IMR-90 (cell line): ENCODE data around the gene SOX6. TPM values are rescaled to one million over a fixed set of nuclear protein-coding genes. Genes with fewer than 3 reads are reported as not detected.

Experiments used
- ATAC-seq: fragments of 200-7000 bp; cut with Tn5 transposase; 2 replicates; pipeline ENCODE4 v1.9.1; 2020; ENCODE audit warnings: low read depth, mild to moderate bottlenecking, moderate library complexity
- BruUV-seq: library from RNA; stranded (reverse); fragments of 400-500 nt; replicated peaks from 2 replicates; lab custom pipeline; 2021; lab: Mats Ljungman, UMichigan
- CTCF ChIA-PET: fragments of 300-600 bp; formaldehyde crosslinking; extraction: SDS; loops from one replicate; lab custom pipeline; 2021; ENCODE audit warnings: antibody characterized with exemption; lab: Yijun Ruan, JAX
- POLR2A ChIA-PET: fragments of 300-600 bp; sonication (Branson Sonifier 250); formaldehyde crosslinking; loops from one replicate; lab custom pipeline; 2022; ENCODE audit warnings: antibody characterized with exemption; ENCODE audit not compliant: unreplicated experiment; lab: Charles Lee
- DNase-seq: peaks from one replicate; pipeline ENCODE4 v3.0.0; 2013
- H2AFZ ChIP-seq: replicated peaks from 2 replicates; pipeline ENCODE3; 2013; ENCODE audit warnings: low read length, mild to moderate bottlenecking; ENCODE audit not compliant: poor library complexity
- H2AK5ac ChIP-seq: 2 replicates; pipeline ENCODE4 v1.6.1; 2013; ENCODE audit warnings: low read depth, low read length, inconsistent platforms
- H2AK9ac ChIP-seq: replicated peaks from 2 replicates; pipeline ENCODE3; 2013; ENCODE audit warnings: mild to moderate bottlenecking, low read depth, low read length, moderate library complexity; ENCODE audit not compliant: poor library complexity
- H2BK120ac ChIP-seq: 2 replicates; pipeline ENCODE4 v1.6.1; 2013; ENCODE audit warnings: low read depth, low read length, inconsistent platforms
- H2BK15ac ChIP-seq: 3 replicates; pipeline ENCODE4 v1.6.1; 2013; ENCODE audit warnings: low read depth, low read length, inconsistent platforms
- H2BK20ac ChIP-seq: 2 replicates; pipeline ENCODE4 v1.6.1; 2013; ENCODE audit warnings: low read depth, mild to moderate bottlenecking, inconsistent platforms, low read length, moderate library complexity
- H2BK5ac ChIP-seq: 2 replicates; pipeline ENCODE4 v1.6.1; 2013; ENCODE audit warnings: mild to moderate bottlenecking, low read depth, low read length, inconsistent platforms; ENCODE audit not compliant: poor library complexity, severe bottlenecking
- H3K14ac ChIP-seq: replicated peaks from 2 replicates; pipeline ENCODE4 v1.6.1; 2013; ENCODE audit warnings: low read depth, low read length, inconsistent platforms
- H3K18ac ChIP-seq: 2 replicates; pipeline ENCODE4 v1.6.1; 2013; ENCODE audit warnings: low read depth, low read length, control low read depth
- H3K23ac ChIP-seq: 2 replicates; pipeline ENCODE4 v1.6.1; 2013; ENCODE audit warnings: low read depth, low read length, inconsistent platforms
- H3K27ac ChIP-seq: 2 replicates; pipeline ENCODE4 v1.5.1; 2013; ENCODE audit warnings: mild to moderate bottlenecking, control low read depth, low read length; ENCODE audit not compliant: insufficient read depth
- H3K27me3 ChIP-seq: 2 replicates; pipeline ENCODE4 v1.6.1; 2013; ENCODE audit warnings: low read length; ENCODE audit not compliant: control insufficient read depth, insufficient read depth
- H3K36me3 ChIP-seq: 2 replicates; pipeline ENCODE4 v1.6.1; 2013; ENCODE audit warnings: low read length, mixed read lengths; ENCODE audit not compliant: control insufficient read depth, insufficient read depth
- H3K4ac ChIP-seq: 2 replicates; pipeline ENCODE4 v1.6.1; 2013; ENCODE audit warnings: low read depth, low read length, inconsistent platforms
- H3K4me1 ChIP-seq: 2 replicates; pipeline ENCODE4 v1.6.1; 2013; ENCODE audit warnings: low read length, mixed read lengths; ENCODE audit not compliant: control insufficient read depth, insufficient read depth
- H3K4me2 ChIP-seq: 2 replicates; pipeline ENCODE4 v1.6.1; 2013; ENCODE audit warnings: low read depth, mild to moderate bottlenecking, control low read depth, low read length, moderate library complexity
- H3K4me3 ChIP-seq: 2 replicates; pipeline ENCODE4 v1.5.1; 2013; ENCODE audit warnings: low read depth, mild to moderate bottlenecking, control low read depth, low read length, moderate library complexity; ENCODE audit not compliant: insufficient read depth
- H3K56ac ChIP-seq: 2 replicates; pipeline ENCODE4 v1.6.1; 2013; ENCODE audit warnings: low read length, inconsistent platforms; ENCODE audit not compliant: insufficient read depth; ENCODE audit errors: extremely low read depth
- H3K79me1 ChIP-seq, 2 experiments: 2 replicates each; pipeline ENCODE4 v1.6.1; 2013; ENCODE audit warnings: low read length in 2 of 2, inconsistent platforms in 1 of 2, low read depth in 1 of 2
- H3K9ac ChIP-seq: 2 replicates; pipeline ENCODE4 v1.6.1; 2013; ENCODE audit warnings: low read depth, low read length, control low read depth
- H3K9me1 ChIP-seq: 2 replicates; pipeline ENCODE4 v1.6.1; 2013; ENCODE audit warnings: low read length, inconsistent platforms; ENCODE audit not compliant: insufficient read depth
- H3K9me3 ChIP-seq: 2 replicates; pipeline ENCODE4 v1.6.1; 2013; ENCODE audit warnings: low read length; ENCODE audit not compliant: control insufficient read depth, insufficient read depth
- H4K20me1 ChIP-seq: 2 replicates; pipeline ENCODE4 v1.6.1; 2013; ENCODE audit warnings: low read length, inconsistent platforms; ENCODE audit not compliant: insufficient read depth
- H4K5ac ChIP-seq: 2 replicates; pipeline ENCODE4 v1.6.1; 2013; ENCODE audit warnings: mild to moderate bottlenecking, low read depth, low read length, control low read depth
- H4K8ac ChIP-seq, 2 experiments: 2 replicates each; pipeline ENCODE4 v1.6.1; 2013; ENCODE audit warnings: low read depth in 2 of 2, low read length in 2 of 2, control low read depth in 1 of 2, inconsistent platforms in 1 of 2
- H4K91ac ChIP-seq: 2 replicates; pipeline ENCODE4 v1.6.1; 2013; ENCODE audit warnings: low read depth, low read length, inconsistent platforms; ENCODE audit not compliant: insufficient read depth
- BHLHE40 ChIP-seq: fragments of 150-350 bp; IDR thresholded peaks from 2 replicates; pipeline ENCODE4 v1.6.1; 2016; ENCODE audit warnings: mild to moderate bottlenecking, low read depth, low read length
- CEBPB ChIP-seq: IDR thresholded peaks from 2 replicates; pipeline ENCODE4 v1.6.1; 2012; ENCODE audit warnings: low read depth, low read length, improper control_type of control experiment
- MAFK ChIP-seq: IDR thresholded peaks from 2 replicates; pipeline ENCODE4 v1.6.1; 2012; ENCODE audit warnings: low read depth, low read length, improper control_type of control experiment
- MAZ ChIP-seq: IDR thresholded peaks from 2 replicates; pipeline ENCODE4 v1.6.1; 2012; ENCODE audit warnings: low read depth, mild to moderate bottlenecking, low read length, improper control_type of control experiment, moderate library complexity, borderline replicate concordance
- MXI1 ChIP-seq: IDR thresholded peaks from 2 replicates; pipeline ENCODE4 v1.6.1; 2012; ENCODE audit warnings: low read depth, mild to moderate bottlenecking, low read length, moderate library complexity, borderline replicate concordance
- NFE2L2 ChIP-seq: fragments of 150-350 bp; IDR thresholded peaks from 2 replicates; pipeline ENCODE4 v1.6.1; 2016; ENCODE audit warnings: low read depth, mild to moderate bottlenecking, low read length
- POLR2A ChIP-seq: IDR thresholded peaks from 2 replicates; pipeline ENCODE4 v1.6.1; 2012; ENCODE audit warnings: mild to moderate bottlenecking, low read depth, low read length
- RCOR1 ChIP-seq: IDR thresholded peaks from 2 replicates; pipeline ENCODE4 v1.6.1; 2012; ENCODE audit warnings: mild to moderate bottlenecking, low read length, improper control_type of control experiment; ENCODE audit not compliant: insufficient replicate concordance
- RFX5 ChIP-seq: IDR thresholded peaks from 2 replicates; pipeline ENCODE4 v1.8.0; 2012; ENCODE audit warnings: low read depth, mild to moderate bottlenecking, low read length, moderate library complexity
- SMC3 ChIP-seq: fragments of 150-350 bp; IDR thresholded peaks from 2 replicates; pipeline ENCODE4 v1.6.1; 2016; ENCODE audit warnings: low read depth, mild to moderate bottlenecking, antibody characterized with exemption, low read length, moderate library complexity
- USF2 ChIP-seq: fragments of 150-350 bp; IDR thresholded peaks from 2 replicates; pipeline ENCODE4 v1.6.1; 2017; ENCODE audit warnings: mild to moderate bottlenecking, antibody characterized with exemption, low read length, low read depth
- WGBS, 2 experiments: methylation state at CpG; one replicate each; pipeline versions ENCODE4 v1.1.5 to v1.1.7; 2013; ENCODE audit warnings: missing lambda C conversion rate in 2 of 2; ENCODE audit not compliant: insufficient read length in 1 of 2; ENCODE audit errors: extremely low coverage in 2 of 2; 5-methylcytosine and 5-hydroxymethylcytosine counted together
- dilution Hi-C: fragments of 300-500 bp; cut with HindIII; formaldehyde crosslinking; loops from one replicate; pipeline ENCODE4 v1.14.3; 2018; ENCODE audit warnings: low sequenced_read_pairs; ENCODE audit not compliant: unreplicated experiment
- in situ Hi-C: fragments of 300-500 bp; cut with MboI; formaldehyde crosslinking; loops from 3 replicates; pipeline ENCODE4 v1.14.3; 2019; ENCODE audit warnings: low sequenced_read_pairs, inconsistent platforms, mixed read lengths
- intact Hi-C: fragments of 100-400 bp; cut with micrococcal nuclease; formaldehyde crosslinking; loops from 2 replicates; pipeline ENCODE4 v1.10.0; 2022
- polyA plus RNA-seq, 3 experiments: library from polyadenylated mRNA; depleted of rRNA; stranded (reverse); fragments of >200 nt; gene quantifications; 2 replicates each; pipeline ENCODE4 v1.2.3, GENCODE V29; 2012; ENCODE audit warnings: low replicate concordance in 1 of 3
- total RNA-seq: library from RNA; depleted of rRNA; stranded (reverse); fragments of >200 nt; gene quantifications from 2 replicates; pipeline ENCODE4 v1.2.3, GENCODE V29; 2012
- TF ChIP-seq, protein P1 (sequence below): conservative IDR thresholded peaks from 2 replicates; pipeline ENCODE4 v1.5.1; 2012; ENCODE audit warnings: mild to moderate bottlenecking, low read depth, low read length, improper control_type of control experiment

Gene SOX6
- total and polyA plus RNA-seq, 2 of the 4 experiments (the other 2 are of a cell fraction) = 1.7 to 7.7 TPM

DNA sequence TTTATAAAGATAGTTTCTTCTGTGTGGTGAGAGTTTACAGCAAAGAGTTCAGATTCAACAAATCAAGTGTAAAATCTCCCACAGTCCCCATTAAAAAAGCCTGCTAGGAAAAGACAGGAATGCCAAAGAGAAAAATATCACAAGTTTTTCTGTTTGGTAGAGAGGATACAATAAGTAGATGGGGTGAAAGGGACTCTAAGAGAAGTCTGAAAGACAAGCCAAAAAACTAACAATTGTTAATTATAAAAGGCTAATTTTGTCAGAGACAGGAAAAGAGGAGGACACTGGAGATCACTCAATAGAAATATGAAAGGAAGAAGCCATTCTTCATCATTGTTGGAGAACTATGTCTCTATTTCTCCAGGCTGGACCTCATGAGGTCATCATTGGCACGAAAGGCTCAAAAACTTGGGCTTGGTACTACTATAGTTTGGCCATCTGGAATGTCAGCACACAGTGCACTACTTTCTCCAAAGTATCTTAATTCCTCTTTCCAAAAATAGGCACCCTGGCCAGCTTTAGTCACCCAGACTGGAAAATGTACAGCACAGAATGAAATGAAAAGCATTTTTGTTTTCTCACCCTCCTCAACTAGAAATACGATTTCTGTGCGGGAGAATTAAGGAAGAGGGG is 531 bp upstream of the SOX6 start:
- H2BK20ac ChIP-seq = no peak overlapping the region
- H3K9ac ChIP-seq = no peak overlapping the region
- no peak overlapping the region for H3K56ac ChIP-seq
- H3K9me3 ChIP-seq = no peaks in the 10 kb centered on the region
- H3K36me3 ChIP-seq = no peaks in the 10 kb centered on the region
- TF ChIP-seq RFX5 = no peak
- no peak for TF ChIP-seq MAZ
- no peak for TF ChIP-seq BHLHE40
- no peak for TF ChIP-seq NFE2L2
- TF ChIP-seq, protein P1, sequence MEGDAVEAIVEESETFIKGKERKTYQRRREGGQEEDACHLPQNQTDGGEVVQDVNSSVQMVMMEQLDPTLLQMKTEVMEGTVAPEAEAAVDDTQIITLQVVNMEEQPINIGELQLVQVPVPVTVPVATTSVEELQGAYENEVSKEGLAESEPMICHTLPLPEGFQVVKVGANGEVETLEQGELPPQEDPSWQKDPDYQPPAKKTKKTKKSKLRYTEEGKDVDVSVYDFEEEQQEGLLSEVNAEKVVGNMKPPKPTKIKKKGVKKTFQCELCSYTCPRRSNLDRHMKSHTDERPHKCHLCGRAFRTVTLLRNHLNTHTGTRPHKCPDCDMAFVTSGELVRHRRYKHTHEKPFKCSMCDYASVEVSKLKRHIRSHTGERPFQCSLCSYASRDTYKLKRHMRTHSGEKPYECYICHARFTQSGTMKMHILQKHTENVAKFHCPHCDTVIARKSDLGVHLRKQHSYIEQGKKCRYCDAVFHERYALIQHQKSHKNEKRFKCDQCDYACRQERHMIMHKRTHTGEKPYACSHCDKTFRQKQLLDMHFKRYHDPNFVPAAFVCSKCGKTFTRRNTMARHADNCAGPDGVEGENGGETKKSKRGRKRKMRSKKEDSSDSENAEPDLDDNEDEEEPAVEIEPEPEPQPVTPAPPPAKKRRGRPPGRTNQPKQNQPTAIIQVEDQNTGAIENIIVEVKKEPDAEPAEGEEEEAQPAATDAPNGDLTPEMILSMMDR = no peak
- TF ChIP-seq RCOR1 = no peak
- TF ChIP-seq SMC3 = no peak
- no peak for TF ChIP-seq USF2
- no peak for TF ChIP-seq POLR2A
- TF ChIP-seq MXI1 = no peak
- TF ChIP-seq CEBPB = no peak
- TF ChIP-seq MAFK = no peak
- H2BK5ac ChIP-seq = no peak overlapping the region
- ATAC-seq = peak; percentile 40; the same call in 1 of the 2 replicates
- H4K91ac ChIP-seq = no peak overlapping the region
- no peak overlapping the region for H2AK9ac ChIP-seq
- DNase-seq = peak; percentile 41
- H2AK5ac ChIP-seq = no peak overlapping the region
- no peak overlapping the region for H3K4ac ChIP-seq
- BruUV-seq = no TSS peak
- no peak overlapping the region for H3K4me2 ChIP-seq
- peaks cover 7% of the 10 kb centered on the region; the same call in 1 of the 2 replicates for H3K4me1 ChIP-seq
- no peak overlapping the region for H3K27ac ChIP-seq
- no peak overlapping the region for H3K18ac ChIP-seq
- in situ Hi-C loops = no loop called here
- H3K79me1 ChIP-seq = peaks cover 0 to 4% of the 10 kb centered on the region in 2 experiments; a peak in 1 of 4 replicates
- no peak overlapping the region for H4K5ac ChIP-seq
- no CpG with 5 or more reads among the region's 3 CpGs for WGBS, 2 experiments
- 0 out of 2 replicates have a peak overlapping the region, but pooled peaks have one; percentile 13 for H3K14ac ChIP-seq
- no peak overlapping the region for H4K8ac ChIP-seq
- intact Hi-C loops = no loop called here
- no peak overlapping the region for H2BK15ac ChIP-seq
- H3K9me1 ChIP-seq = no peaks in the 10 kb centered on the region
- H3K27me3 ChIP-seq = no peaks in the 10 kb centered on the region
- ChIA-PET POLR2A (no interaction called here), CTCF (no interaction called here)
- no peaks in the 10 kb centered on the region for H4K20me1 ChIP-seq
- H2AFZ ChIP-seq = no peak overlapping the region
- no peak overlapping the region; the same call in 1 of the 2 replicates for H2BK120ac ChIP-seq
- H3K23ac ChIP-seq = no peak overlapping the region
- dilution Hi-C loops = no loop called here
- H3K4me3 ChIP-seq = no peak overlapping the region
